Activated CD8-positive, alpha-beta memory T cell treated with anti-CD3 and anti-CD28 coated beads for 48 hours (primary cell): Measurements from ENCODE around the gene CYTH3.

Experiments used
- DNase-seq, 3 experiments: peaks; one replicate each; pipeline ENCODE4 v3.0.0-alpha.2; 2020; ENCODE audit warnings: low read depth in 2 of 3, low spot score in 2 of 3

The CYTH3 gene

DNA sequence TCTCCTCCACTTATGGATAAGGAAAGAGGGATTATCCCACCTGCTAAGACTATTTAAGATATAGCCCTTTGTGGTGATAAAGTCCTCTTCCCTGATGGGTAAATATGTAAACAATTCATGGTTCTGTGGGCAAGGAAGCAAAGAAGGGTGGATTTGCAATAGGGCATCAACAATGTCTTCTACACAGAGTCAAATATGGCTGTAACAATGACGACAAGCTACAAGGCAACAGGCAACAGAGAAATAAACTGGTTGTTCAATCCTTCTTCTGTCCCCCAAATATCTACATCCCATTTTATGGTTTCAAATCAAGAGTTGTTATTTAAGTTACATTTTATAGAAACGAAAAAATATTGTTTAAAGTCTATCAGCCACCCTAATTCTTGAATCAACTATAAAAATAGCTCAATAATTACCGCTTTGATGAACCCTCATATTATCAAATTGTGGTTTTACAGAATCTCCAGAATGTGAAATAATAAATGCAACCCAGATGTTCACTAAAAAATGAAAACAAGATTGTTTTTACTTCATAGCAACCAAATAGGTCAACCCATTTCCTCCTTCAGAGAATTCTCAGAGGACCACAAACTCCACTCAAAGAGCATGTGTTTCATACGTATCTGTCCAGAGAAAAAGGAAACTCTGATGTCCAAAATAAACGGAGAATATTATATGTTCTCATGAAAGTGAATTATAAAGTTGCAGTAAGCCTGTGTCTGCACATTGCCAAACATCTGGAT lies 13.8 kb downstream of the CYTH3 start:
- no peak for DNase-seq

DNA sequence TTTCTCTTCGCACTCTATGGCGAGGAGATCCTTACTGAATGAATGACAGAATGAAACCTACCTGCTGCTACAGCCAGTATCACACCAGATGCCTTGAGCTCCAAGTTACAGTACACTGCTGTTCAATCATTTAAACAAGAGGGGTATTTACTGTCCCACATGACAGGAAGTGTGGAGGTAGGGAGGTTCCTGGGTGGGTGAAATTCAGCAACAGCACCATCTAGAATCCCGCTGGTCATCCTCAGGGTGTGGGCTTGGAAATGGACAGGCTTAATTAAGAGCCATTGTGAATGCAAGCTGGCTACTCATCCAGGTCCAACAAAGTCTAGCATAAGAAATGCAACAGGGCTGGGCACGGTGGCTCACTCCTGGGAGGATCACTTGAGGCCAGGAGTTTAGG lies 14.7 kb downstream of the CYTH3 start:
- no peak for DNase-seq

DNA sequence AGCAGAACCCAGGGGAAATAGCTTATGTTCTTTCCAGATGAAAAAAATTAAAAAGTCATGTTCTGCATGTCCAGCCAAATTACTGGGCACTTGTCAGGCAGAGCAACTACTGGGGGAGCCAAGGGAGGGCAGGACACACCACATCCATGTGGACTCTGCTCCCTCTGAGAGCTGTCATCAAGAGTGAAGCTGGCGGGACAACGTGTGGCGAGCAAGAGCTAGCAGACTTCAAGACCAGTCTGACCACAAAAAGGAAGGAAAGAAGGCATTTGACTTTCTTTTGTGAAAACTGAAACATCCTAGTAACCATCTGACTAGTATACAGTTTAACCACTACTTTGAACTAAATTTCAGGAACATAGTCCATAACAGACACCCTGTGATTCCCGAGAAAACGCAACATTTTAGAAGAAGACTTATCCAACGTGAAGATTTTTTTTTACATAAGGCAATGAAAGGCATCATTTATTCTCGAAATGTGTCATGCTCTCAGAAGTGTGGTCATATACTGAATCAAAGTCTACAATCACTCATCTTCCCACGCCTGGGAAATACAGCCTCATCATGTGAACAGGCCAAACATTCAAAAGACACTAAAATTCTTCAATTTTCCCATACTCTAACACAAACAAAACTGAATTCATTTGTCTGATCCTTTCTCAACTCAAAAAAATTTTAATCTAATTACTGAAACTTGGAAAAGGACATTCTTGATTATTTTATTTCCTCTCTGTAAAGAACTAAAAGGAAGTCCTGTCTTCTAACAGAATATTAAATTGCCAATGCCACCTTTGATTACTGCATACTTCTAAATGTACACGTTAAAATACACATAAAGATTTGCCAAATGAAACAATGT lies 15.5 kb downstream of the CYTH3 start:
- DNase-seq, result no peak

DNA sequence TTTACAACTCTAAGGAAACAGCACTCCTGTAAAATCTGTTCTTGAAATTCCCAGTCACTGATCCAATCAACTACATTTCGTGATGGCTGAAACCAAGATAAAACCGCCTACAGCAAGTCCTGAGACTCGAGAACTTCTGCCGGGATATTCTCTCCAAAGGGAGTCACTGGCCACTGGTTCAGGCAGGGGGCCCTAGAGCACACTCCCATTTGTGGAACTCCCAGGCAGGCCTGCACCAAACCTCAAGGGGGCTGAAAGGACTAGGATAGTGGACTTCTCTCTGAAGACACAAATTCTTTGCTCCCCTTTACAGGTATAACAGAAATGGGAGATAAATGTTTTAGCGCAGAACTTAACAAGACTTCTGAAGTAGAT lies 16.3 kb downstream of the CYTH3 start:
- no peak for DNase-seq

DNA sequence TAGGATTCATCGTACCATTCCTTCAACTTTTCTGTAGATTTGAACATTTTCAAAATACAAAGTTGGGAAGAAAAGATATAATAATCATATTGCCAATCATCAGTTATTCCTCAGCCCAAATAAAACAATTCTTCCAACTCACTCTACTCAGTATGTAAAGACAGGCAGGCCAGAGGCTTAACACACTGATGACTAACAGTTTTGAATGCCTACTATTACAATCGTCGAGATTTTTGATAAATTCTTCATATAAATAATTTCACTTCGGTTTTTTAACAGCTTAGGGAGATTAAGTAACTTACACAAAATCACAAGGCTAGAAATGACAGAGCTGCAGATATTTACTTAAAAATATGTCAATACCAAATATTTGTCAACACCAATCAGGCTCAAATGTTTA lies 17.6 kb downstream of the CYTH3 start:
- DNase-seq, result no peak

DNA sequence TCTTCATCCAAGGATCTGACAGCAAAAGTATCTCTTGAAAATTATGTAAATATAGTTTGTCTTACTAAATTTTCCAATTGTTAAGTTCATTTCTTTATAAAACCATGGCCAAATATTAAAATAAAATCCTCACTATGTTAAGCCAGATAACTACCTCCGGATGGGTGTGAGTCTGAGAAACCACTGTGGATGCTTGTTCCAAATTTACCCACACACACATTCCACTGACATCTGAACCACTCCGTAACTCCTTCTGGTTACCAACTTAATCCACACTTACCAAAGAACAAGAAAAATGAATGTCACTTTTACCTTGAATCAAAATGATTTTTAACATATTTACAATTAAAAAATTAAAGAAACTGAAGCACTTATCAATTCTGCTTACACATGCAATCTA lies 19.7 kb downstream of the CYTH3 start:
- no peak for DNase-seq

DNA sequence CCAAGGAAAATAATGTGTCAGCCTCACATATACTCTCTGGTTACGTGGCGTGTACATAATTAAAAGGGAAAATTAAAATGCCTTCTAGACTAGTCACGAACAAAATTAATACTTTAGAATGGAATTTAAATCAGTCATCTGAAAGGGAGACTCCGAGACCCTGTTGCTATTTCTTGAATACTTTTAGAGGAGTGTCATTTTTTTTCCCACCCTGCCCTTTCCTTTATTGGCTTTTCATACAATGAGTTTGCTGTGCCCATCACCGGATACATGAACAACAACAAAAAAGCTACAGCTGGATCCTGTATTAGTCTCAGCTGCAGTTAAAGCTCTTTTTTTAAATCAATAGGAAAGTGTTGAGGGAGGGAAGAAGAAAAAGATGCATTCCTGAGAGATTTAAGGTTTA lies 20.1 kb downstream of the CYTH3 start:
- no peak for DNase-seq

DNA sequence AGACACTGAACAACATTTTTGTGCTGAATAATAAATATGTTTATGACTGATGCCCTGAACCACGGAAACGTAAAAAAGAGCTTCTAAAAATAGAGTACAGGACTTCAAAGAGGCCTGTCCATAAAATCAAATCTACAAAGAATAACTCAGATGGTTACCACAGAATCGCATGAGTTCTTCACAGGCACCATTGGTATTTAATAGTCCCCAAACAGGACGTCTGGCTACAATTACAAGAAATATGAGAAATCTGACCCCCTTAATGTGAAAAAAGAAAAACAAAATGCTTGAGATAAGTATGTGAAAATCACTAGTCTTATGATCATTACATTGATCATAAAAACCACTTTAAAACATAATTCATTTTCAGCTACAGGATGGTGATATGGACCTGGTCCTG lies 20.8 kb downstream of the CYTH3 start:
- no peak for DNase-seq

DNA sequence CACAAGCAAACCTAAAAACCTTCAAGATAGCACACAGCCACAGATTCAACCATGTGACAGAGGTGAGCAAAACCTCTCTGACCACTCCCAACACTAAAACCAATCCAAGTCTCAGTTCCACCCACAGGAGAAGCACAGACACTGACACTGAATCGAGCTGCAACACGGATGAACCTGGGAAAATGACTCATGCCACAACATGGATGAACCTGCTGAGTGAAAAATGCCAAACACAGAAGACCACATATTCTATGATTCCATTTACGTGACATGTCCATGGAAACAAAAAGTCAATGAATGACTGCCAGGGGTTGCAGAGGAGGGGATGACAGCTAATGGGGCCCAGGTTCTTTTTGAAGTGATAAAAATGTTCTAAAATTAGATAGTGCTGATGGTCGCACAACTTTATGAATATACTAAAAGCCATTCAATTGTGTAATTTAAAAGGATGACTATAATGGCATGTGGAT lies 22.0 kb downstream of the CYTH3 start:
- DNase-seq, result no peak

DNA sequence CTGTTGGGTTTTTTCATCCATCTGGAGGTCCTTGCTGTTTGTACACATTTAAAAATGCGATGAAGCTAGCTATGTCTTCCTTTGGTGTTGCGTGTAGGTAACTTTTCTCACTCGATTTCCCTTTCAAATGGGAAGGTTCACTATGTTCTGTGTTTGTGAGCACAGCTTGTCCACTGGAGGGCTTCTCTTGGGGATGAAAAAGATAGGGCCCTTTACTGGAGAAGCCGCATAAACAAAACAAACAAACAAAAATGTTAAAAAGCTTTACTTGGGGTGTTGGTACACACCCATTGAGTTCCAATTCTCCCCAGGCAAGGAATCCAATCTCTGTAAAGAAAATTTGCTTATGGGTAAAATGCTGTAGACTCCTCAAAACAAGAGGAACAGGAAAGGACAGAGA lies 23.4 kb downstream of the CYTH3 start:
- DNase-seq, result no peak

DNA sequence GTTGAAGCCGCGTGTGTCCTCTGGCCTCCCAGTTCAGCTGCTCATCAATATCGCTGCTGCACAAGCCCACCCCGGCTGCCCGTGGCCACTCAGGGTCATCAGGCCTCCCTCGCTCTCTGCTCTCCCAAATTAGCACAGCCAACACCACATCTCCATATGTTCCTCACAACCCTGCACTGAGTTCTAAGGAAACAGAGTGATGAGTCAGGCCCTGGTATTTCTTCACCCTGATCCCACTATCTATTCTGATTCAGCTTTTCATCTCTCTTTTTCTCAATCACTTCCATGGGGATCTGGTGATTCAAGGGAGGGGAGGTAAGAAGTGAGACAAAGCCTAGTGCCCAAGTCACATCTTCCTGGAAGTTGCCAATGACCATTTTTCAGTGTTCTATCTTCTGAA lies 23.8 kb downstream of the CYTH3 start:
- DNase-seq, result no peak

DNA sequence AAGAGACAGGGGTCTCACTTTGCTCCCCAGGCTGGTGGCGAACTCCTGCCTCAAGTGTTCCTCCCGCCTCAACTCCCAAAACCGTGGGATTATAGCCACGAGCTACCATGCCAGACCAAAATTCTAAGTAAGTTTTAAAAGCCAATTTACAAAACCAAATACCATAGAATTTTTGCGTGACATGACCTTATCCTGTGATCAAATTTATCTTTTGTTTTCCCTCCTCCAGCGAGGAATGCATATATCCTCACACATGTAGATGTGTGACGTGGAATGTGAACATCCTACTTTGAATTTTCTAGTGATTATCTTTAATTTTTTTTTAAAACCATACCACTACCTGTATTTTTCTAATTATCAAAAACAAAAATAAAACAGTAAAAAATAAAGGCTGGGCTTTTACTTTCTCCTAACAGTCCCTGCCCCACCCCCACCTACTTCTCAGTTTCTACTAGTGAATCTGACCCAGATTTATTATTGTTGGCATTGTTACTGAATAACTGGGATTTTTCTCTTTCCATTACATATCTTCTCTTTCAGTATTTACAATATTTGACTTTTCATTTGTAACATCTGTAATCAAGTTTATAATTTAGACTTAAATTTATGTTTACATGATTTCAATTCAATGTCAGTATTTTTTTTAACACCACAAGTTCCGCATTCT lies 26.0 kb downstream of the CYTH3 start:
- no peak for DNase-seq

DNA sequence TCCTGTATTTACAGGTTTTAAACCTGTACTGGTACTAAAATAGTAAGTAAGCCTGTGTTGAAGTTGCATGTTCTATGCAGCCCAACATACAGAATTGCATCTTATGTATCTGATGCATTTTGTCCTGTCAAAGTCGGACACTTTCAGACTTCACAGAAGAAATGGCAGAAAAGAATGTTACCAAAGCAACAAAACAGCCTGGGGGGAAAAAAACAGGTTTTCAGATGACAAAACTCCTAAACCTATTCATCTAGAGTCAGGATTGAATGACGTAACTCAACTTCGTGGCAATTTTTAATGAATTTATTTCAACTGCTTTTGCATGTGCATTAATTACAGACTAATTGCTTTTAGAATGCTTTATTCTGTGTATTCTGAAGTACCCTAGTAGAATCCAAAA lies 28.4 kb downstream of the CYTH3 start:
- DNase-seq, result no peak

DNA sequence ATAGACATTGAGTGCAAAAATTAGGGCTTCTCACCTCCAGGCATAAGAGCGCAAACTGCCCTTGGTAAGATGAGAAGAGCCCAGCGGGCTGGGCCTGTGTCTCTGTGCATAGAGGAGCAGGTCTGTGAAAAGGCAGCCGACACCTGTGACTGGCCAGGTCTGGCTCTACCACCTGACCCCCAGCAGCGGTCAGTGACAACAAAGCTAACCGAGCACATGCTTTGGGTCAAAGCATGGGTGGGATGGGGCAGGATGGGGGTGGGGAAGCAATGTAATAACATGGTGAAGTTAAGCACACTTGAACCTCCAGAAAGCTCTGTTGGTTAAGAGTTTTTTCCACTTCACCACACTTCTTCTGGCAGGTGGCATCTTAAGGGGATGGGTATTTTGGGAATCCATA lies 29.3 kb downstream of the CYTH3 start:
- DNase-seq, result no peak

DNA sequence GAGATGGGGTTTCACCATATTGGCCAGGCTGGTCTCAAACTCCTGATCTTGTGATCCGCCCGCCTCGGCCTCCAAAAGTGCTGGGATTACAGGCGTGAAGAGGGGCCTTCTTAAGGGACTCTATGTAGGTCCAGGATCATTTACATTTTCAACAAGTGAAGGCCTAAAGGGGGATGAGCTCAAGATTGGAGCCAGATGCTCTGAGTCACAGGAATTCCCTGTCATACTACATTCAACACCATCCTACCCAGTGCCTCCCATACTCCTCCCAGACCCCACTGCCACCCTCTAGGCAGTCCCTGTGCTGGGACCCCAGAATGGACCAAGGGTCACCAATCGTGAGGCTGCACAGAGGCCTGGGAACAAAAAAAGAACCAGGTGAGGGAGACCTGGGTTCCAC lies 29.9 kb downstream of the CYTH3 start:
- no peak for DNase-seq

DNA sequence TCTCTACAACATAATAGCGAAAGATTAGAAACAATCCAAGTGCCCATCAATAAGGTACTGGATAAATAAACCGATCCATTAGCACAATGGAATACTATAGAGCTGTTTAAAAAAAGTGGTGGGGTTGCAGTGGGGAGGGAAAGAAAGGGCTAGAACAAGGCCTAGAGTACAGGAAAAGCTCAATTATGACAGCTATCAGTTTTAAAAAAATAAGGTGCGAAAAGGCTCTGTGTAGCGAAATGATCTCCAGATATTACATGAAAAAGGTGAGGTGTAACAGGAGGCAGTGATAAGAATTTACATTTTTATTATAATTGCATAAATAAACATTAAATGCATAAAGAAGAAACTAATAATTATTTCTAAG lies 30.8 kb downstream of the CYTH3 start:
- DNase-seq, result no peak

DNA sequence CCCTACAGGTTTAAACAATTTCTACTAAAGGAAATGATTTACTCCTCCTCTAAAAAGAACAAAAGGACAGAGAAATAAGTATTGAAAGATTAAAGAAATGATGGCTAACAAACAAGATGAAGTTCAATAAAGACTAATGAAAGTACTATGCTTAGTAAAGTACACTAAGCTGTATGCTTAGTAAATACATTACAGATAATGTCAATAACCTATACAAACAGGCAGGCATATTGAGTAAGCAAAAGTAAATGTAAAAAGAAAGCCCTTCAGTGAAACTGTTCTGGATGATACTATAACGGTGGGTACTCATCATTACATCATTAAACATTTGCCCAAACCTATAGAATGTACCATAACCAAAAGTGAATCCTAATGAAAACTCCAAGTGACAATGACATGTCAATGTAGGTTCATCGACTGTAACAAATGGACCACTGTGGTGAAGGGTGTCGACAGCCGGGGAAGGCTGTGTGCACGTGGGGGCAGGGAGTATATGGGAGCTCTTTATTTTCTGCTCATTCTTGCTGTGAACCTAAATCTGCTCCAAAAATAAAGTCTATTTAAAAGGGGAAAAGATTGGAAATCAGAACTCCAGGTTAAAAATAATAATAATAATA lies 34.0 kb downstream of the CYTH3 start:
- DNase-seq, result no peak

DNA sequence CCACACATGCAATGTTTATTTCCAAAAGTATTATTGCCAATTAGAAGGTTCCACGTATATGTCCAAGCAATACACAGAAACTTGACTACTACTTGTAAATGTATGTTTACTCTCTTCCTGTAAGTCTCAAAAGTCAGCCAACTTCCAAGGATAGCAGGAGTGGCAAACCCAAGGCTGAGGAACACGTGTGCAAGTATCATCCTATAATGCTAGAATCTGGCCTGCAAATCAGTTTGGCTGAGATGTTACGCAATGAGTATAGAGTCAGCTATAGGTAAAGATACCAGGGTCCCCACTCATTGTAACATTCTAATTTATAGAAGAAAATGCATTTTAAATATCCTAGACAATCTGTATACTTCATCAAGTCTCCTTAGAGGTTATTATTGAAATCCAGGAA lies 34.7 kb downstream of the CYTH3 start:
- no peak for DNase-seq

DNA sequence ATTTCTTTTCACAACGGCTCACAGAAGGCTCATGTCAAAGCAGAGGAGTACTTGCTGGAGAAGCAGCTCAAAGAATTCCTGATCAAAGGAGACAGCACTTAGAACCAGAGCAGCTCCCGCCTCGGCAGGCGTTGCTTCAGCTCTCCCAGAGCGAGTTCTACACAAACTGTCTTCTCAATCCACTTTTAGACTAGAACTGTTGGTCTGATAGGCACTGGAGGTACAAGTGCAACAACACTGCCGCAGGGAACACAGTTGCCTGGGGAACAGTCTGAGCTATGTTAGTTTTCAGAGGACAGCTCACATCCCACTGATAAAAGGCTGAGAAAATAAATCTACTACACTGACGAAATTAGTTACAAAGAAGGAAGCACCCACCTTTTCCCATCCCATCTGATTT lies 35.4 kb downstream of the CYTH3 start:
- no peak for DNase-seq

DNA sequence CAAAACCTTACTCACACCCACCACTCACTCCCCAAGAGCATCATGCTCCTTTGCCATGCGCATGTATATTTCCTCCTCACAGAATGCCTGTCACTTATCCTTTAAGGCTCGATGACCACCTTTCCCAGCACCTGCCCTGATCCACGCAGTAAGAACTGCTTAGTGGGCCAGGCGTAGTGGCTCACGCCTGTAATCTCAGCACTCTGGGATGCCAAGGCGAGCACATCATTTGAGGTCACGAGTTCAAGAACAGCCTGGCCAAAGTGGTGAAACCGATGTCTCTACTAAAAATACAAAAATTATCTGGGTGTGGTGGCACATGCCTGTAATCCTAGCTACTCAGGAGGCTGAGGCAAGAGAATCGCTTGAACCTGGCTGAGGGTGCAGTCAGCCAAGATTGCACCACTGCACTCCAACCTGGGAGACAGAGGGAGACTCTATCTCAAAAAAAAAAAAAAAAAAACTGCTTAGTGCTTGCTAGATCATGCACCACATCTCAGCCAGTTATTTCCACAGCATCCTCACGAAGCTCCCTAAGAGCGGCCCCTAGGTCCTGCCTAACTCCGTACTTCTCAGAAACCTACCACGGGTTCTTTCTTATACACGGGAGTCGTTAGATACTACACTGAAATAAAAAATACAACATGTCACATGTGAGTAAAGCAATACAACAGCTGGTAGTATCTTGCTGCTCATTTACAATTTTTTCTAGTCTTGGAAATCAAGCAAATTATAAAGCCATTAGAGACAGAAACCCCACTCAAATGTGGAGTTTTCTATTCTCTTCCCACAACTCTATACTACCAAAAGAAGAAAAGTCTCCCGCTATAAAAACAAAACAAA lies 37.2 kb downstream of the CYTH3 start:
- no peak for DNase-seq

DNA sequence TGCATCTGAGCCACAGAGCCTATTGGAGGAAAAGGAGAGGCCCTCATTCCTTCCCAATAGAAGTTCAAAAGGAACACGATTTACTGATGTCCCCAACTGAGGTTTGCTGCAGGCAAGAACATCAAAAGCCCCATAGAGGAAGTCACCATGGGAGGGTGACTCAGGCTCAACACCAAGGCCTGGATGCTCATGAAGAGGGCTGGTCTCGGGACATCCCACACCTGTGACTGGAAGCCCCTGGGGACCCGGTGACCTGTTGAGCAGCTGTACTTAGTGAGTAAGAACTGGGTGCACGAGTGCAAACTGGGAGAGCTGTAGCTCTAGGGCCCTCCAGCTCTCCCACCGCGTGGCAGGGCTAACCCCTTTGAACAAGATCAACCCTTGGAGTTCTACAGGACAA lies 38.0 kb downstream of the CYTH3 start:
- no peak for DNase-seq
